Endodermal cell (in vitro differentiated cells): ENCODE results near the gene KRTAP9-4. TPM values are rescaled to one million over a fixed set of nuclear protein-coding genes. Genes with fewer than 3 reads are reported as not detected.
"Not testable (repeated sequence)": the region's sequence is repeated elsewhere in the genome, so short reads cannot be mapped to it uniquely, and the experiment has no call there.

Source experiments
- DNase-seq: peaks from one replicate; pipeline ENCODE4 v3.0.0-alpha.2; 2017
- H3K27ac ChIP-seq: 2 replicates; pipeline ENCODE4 v1.5.1; 2013; ENCODE audit warnings: mild to moderate bottlenecking, low read depth, low read length, moderate library complexity
- H3K27me3 ChIP-seq: 2 replicates; pipeline ENCODE4 v1.6.1; 2013; ENCODE audit warnings: mild to moderate bottlenecking, low read length, moderate library complexity; ENCODE audit not compliant: insufficient read depth, control insufficient read depth, poor library complexity, severe bottlenecking
- H3K36me3 ChIP-seq: 2 replicates; pipeline ENCODE4 v1.7.0; 2013; ENCODE audit warnings: mild to moderate bottlenecking, low read length, moderate library complexity; ENCODE audit not compliant: control insufficient read depth, insufficient read depth
- H3K4me1 ChIP-seq: one replicate; pipeline ENCODE4 v1.7.0; 2013; ENCODE audit warnings: low read length; ENCODE audit not compliant: control insufficient read depth, insufficient read depth
- H3K4me3 ChIP-seq: 2 replicates; pipeline ENCODE4 v1.5.1; 2013; ENCODE audit warnings: mild to moderate bottlenecking, low read length, moderate library complexity
- H3K9ac ChIP-seq: 2 replicates; pipeline ENCODE4 v1.6.1; 2013; ENCODE audit warnings: mild to moderate bottlenecking, low read length, moderate library complexity; ENCODE audit not compliant: poor library complexity, severe bottlenecking; ENCODE audit errors: extremely low read depth
- H3K9me3 ChIP-seq: 2 replicates; pipeline ENCODE4 v1.6.1; 2013; ENCODE audit warnings: mild to moderate bottlenecking, low read length, moderate library complexity; ENCODE audit not compliant: control insufficient read depth
- H3K27ac Mint-ChIP-seq: 2 replicates; pipeline ENCODE4 v1.8.0; 2020; ENCODE audit warnings: mixed read lengths
- H3K27me3 Mint-ChIP-seq: 2 replicates; pipeline ENCODE4 v1.8.0; 2021; ENCODE audit warnings: mild to moderate bottlenecking, mixed read lengths; ENCODE audit not compliant: insufficient read depth
- H3K36me3 Mint-ChIP-seq: 2 replicates; pipeline ENCODE4 v1.8.0; 2020; ENCODE audit warnings: low read depth, mixed read lengths
- H3K4me1 Mint-ChIP-seq: 2 replicates; pipeline ENCODE4 v1.8.0; 2020; ENCODE audit warnings: mixed read lengths
- H3K4me3 Mint-ChIP-seq: 2 replicates; pipeline ENCODE4 v1.8.0; 2020; ENCODE audit warnings: mild to moderate bottlenecking, moderate library complexity, mixed read lengths
- H3K9me3 Mint-ChIP-seq: 2 replicates; pipeline ENCODE4 v1.8.0; 2020; ENCODE audit warnings: mild to moderate bottlenecking, mixed read lengths
- CTCF ChIP-seq: fragments of 200-600 bp; sonication (generic); conservative IDR thresholded peaks from 2 replicates; pipeline ENCODE4 v1.5.0; 2021; ENCODE audit warnings: antibody characterized with exemption, mild to moderate bottlenecking
- WGBS, 2 experiments: methylation state at CpG; one replicate each; pipeline versions ENCODE4 v1.1.5 to v1.1.7; 2013; ENCODE audit warnings: missing lambda C conversion rate in 2 of 2, mixed read lengths in 1 of 2; ENCODE audit not compliant: insufficient coverage in 1 of 2, insufficient read length in 1 of 2; 5-methylcytosine and 5-hydroxymethylcytosine counted together
- total RNA-seq, 2 donors: library from RNA; stranded (reverse); fragmentation: NEBNext Ultra II Directional in 1 of 2; extraction: Animal tissue kit (Norgen Biotek cat#: 25700) in 1 of 2; gene quantifications; 2 replicates in 1 of 2; 3 replicates in 1 of 2; pipeline ENCODE4 v1.2.1, GENCODE V29; 2021

Gene KRTAP9-4
- total RNA-seq, 2 donors from 2014 or later = not detected

- H3K4me3 Mint-ChIP-seq = no peak overlapping the region
- Histone ChIP-seq H3K4me3 (no peak overlapping the region), H3K27ac (no peak overlapping the region), H3K4me1 (no peaks in the 10 kb centered on the region), H3K36me3 (no peaks in the 10 kb centered on the region), H3K27me3 (peaks cover 1% of the 10 kb centered on the region), H3K9me3 (no peaks in the 10 kb centered on the region), H3K9ac (no peak overlapping the region)
- no peaks in the 10 kb centered on the region for H3K4me1 Mint-ChIP-seq
- H3K27ac Mint-ChIP-seq = no peak overlapping the region
- peaks cover 11% of the 10 kb centered on the region for H3K27me3 Mint-ChIP-seq
- TF ChIP-seq CTCF = no peak
- H3K9me3 Mint-ChIP-seq = no peaks in the 10 kb centered on the region
- no peak for DNase-seq
- no peaks in the 10 kb centered on the region for H3K36me3 Mint-ChIP-seq
Observed at GRCh38 chr17:41230094-41230493, 19.4 kb upstream of the KRTAP9-4 start.

GRCh38 chr17:41231731-41232130 is 17.8 kb upstream of the KRTAP9-4 start:
- Histone ChIP-seq H3K9ac (no peak overlapping the region), H3K27ac (no peak overlapping the region), H3K4me3 (no peak overlapping the region), H3K4me1 (no peaks in the 10 kb centered on the region), H3K27me3 (peaks cover 8% of the 10 kb centered on the region), H3K36me3 (no peaks in the 10 kb centered on the region), H3K9me3 (no peaks in the 10 kb centered on the region)
- Mint-ChIP-seq H3K4me1 (no peaks in the 10 kb centered on the region), H3K27ac (no peak overlapping the region), H3K36me3 (no peaks in the 10 kb centered on the region), H3K27me3 (peaks cover 22% of the 10 kb centered on the region), H3K4me3 (no peak overlapping the region), H3K9me3 (no peaks in the 10 kb centered on the region)
- WGBS, 2 experiments = 88 to 89% methylated on average over 6 of the region's 6 CpGs
- TF ChIP-seq CTCF = no peak
- no peak for DNase-seq

GRCh38 chr17:41232399-41233105 is 16.9 kb upstream of the KRTAP9-4 start, which contains the start of gene KRTAP9-3:
KRTAP9-3 (plus strand) TSS chr17:41232449; CDS start chr17:41232502, 53 bp downstream.
- not testable (repeated sequence) for H3K4me3 Mint-ChIP-seq, H3K36me3 ChIP-seq, H3K4me1 Mint-ChIP-seq, H3K4me3 ChIP-seq, H3K27ac ChIP-seq, H3K9ac ChIP-seq, H3K27ac Mint-ChIP-seq, H3K4me1 ChIP-seq, H3K36me3 Mint-ChIP-seq, DNase-seq, H3K9me3 ChIP-seq, H3K9me3 Mint-ChIP-seq, H3K27me3 ChIP-seq
- WGBS, 2 experiments = 87% methylated on average over 1 of the region's 1 CpG; no CpG with 5 or more reads in 1 of the 2 experiments
- peaks cover 25% of the 10 kb centered on the region for H3K27me3 Mint-ChIP-seq

- 84 to 93% methylated on average over 2 to 4 of the region's 4 CpGs for WGBS, 2 experiments
- H3K9me3 Mint-ChIP-seq = peaks cover 18% of the 10 kb centered on the region
- not testable (repeated sequence) for H3K9me3 ChIP-seq, H3K9ac ChIP-seq, H3K36me3 ChIP-seq, H3K27ac Mint-ChIP-seq, H3K27me3 ChIP-seq, H3K4me1 ChIP-seq, H3K27ac ChIP-seq, H3K4me3 ChIP-seq, H3K4me3 Mint-ChIP-seq, H3K4me1 Mint-ChIP-seq, H3K36me3 Mint-ChIP-seq, DNase-seq
- peaks cover 37% of the 10 kb centered on the region for H3K27me3 Mint-ChIP-seq
Observed at GRCh38 chr17:41237116-41237515, 12.4 kb upstream of the KRTAP9-4 start.

- H3K36me3 Mint-ChIP-seq, H3K9me3 ChIP-seq, H3K27ac Mint-ChIP-seq, H3K27ac ChIP-seq, H3K4me1 ChIP-seq, H3K4me3 Mint-ChIP-seq, H3K4me3 ChIP-seq, DNase-seq, H3K36me3 ChIP-seq, H3K9ac ChIP-seq, H3K4me1 Mint-ChIP-seq, H3K27me3 ChIP-seq: not testable (repeated sequence)
- 67 to 71% methylated on average over 1 to 2 of the region's 3 CpGs for WGBS, 2 experiments
- Mint-ChIP-seq H3K27me3 (peaks cover 37% of the 10 kb centered on the region), H3K9me3 (peaks cover 21% of the 10 kb centered on the region)
Observed at GRCh38 chr17:41237949-41238437, 11.5 kb upstream of the KRTAP9-4 start, which contains the start of gene KRTAP9-8. KRTAP9-8 (plus strand) TSS chr17:41237999; CDS start chr17:41238052, 53 bp downstream.
